ENCODE measurements around the gene IL23A. TPM values are rescaled to one million over a fixed set of nuclear protein-coding genes. Genes with fewer than 3 reads are reported as not detected.

IL23A gene
- polyA plus RNA-seq, 1 of the 3 experiments (the other 2 are of a cell fraction) = 0.46 TPM

DNA sequence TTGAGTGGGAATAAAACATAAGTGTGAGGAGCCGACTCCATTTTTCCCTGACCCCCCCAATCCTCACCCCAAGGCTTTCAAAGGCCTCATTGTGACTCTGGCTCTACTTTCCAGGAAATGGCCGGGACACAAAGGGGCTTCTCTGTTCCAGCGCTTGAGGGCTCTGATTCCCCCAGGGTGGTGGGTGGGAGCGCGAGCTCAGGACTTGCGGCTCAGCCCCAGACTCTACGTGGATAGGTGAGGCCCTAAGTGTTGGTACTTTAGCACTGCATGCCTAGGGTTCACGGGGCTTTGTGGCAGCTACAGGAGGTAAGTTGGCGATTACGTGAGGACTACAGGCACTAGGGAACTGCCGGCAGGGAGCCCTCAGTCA, 23.4 kb upstream of the IL23A start:
- TF ChIP-seq, protein P1, sequence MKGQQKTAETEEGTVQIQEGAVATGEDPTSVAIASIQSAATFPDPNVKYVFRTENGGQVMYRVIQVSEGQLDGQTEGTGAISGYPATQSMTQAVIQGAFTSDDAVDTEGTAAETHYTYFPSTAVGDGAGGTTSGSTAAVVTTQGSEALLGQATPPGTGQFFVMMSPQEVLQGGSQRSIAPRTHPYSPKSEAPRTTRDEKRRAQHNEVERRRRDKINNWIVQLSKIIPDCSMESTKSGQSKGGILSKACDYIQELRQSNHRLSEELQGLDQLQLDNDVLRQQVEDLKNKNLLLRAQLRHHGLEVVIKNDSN (IDR thresholded peaks at IDR 0.05; ENCODE audit: borderline replicate concordance, low read depth) = no peak
- TF ChIP-seq GABPA (IDR thresholded peaks at IDR 0.05; ENCODE audit: low read depth) (no peak), TCF12 (IDR thresholded peaks at IDR 0.05) (no peak), USF2 (IDR thresholded peaks at IDR 0.05; ENCODE audit: borderline replicate concordance, low read depth, low read length) (no peak), FOXM1 (IDR thresholded peaks at IDR 0.05; ENCODE audit: low read depth) (no peak), FOXJ3 (CRISPR knock-in tag; IDR thresholded peaks at IDR 0.05) (no peak), MAX (IDR thresholded peaks at IDR 0.05; ENCODE audit: low read depth) (no peak), MXI1 (IDR thresholded peaks at IDR 0.05; ENCODE audit: low read depth, low read length) (no peak), REST (IDR thresholded peaks at IDR 0.05; ENCODE audit: low read depth, low read length) (no peak), TEAD4 (IDR thresholded peaks at IDR 0.05; ENCODE audit: borderline replicate concordance, insufficient read depth) (no peak), FOSL2 (IDR thresholded peaks at IDR 0.05; ENCODE audit: borderline replicate concordance, low read depth) (no peak), NRF1 (IDR thresholded peaks at IDR 0.05; ENCODE audit: low read depth, low read length) (no peak), YY1 (IDR thresholded peaks at IDR 0.05; ENCODE audit: low read depth) (no peak), RFX5 (IDR thresholded peaks at IDR 0.05; ENCODE audit: low read length) (no peak)
- TF ChIP-seq, protein P2, sequence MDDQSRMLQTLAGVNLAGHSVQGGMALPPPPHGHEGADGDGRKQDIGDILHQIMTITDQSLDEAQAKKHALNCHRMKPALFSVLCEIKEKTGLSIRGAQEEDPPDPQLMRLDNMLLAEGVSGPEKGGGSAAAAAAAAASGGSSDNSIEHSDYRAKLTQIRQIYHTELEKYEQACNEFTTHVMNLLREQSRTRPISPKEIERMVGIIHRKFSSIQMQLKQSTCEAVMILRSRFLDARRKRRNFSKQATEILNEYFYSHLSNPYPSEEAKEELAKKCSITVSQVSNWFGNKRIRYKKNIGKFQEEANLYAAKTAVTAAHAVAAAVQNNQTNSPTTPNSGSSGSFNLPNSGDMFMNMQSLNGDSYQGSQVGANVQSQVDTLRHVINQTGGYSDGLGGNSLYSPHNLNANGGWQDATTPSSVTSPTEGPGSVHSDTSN (IDR thresholded peaks at IDR 0.05) = no peak
- TF ChIP-seq, protein P3, sequence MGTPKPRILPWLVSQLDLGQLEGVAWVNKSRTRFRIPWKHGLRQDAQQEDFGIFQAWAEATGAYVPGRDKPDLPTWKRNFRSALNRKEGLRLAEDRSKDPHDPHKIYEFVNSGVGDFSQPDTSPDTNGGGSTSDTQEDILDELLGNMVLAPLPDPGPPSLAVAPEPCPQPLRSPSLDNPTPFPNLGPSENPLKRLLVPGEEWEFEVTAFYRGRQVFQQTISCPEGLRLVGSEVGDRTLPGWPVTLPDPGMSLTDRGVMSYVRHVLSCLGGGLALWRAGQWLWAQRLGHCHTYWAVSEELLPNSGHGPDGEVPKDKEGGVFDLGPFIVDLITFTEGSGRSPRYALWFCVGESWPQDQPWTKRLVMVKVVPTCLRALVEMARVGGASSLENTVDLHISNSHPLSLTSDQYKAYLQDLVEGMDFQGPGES (IDR thresholded peaks at IDR 0.05; ENCODE audit: low read depth, low read length) = no peak
- TF ChIP-seq, protein P4, sequence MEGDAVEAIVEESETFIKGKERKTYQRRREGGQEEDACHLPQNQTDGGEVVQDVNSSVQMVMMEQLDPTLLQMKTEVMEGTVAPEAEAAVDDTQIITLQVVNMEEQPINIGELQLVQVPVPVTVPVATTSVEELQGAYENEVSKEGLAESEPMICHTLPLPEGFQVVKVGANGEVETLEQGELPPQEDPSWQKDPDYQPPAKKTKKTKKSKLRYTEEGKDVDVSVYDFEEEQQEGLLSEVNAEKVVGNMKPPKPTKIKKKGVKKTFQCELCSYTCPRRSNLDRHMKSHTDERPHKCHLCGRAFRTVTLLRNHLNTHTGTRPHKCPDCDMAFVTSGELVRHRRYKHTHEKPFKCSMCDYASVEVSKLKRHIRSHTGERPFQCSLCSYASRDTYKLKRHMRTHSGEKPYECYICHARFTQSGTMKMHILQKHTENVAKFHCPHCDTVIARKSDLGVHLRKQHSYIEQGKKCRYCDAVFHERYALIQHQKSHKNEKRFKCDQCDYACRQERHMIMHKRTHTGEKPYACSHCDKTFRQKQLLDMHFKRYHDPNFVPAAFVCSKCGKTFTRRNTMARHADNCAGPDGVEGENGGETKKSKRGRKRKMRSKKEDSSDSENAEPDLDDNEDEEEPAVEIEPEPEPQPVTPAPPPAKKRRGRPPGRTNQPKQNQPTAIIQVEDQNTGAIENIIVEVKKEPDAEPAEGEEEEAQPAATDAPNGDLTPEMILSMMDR (IDR thresholded peaks at IDR 0.05) = no peak
- Histone ChIP-seq H3K4me3 (ENCODE audit: low read depth in 2 of 2, low read length in 1 of 2) (peak overlapping the region; percentile 83 to 86), H3K4me2 (peak overlapping the region; percentile 94), H3K27ac (ENCODE audit: low read depth in 2 of 2, low read length in 1 of 2) (peak overlapping the region; percentile 84 to 91), H3K9me2 (no peaks in the 10 kb centered on the region), H3F3A (replicated peaks; ENCODE audit: insufficient read depth) (peaks cover 20% of the 10 kb centered on the region), H4K20me1 (ENCODE audit: insufficient read depth) (no peaks in the 10 kb centered on the region), H3K79me2 (ENCODE audit: insufficient read depth) (peaks cover 26% of the 10 kb centered on the region), H3K9me3 (no peaks in the 10 kb centered on the region), H3K4me1 (ENCODE audit: control insufficient read depth in 1 of 2, insufficient read depth in 2 of 2, low read depth in 1 of 2, low read length in 1 of 2) (peaks cover 12 to 13% of the 10 kb centered on the region in 2 experiments; a peak in 3 of 4 replicates), H3K36me3 (replicated peaks in 1 of 2; ENCODE audit: control insufficient read depth in 1 of 2, insufficient read depth in 2 of 2, low read length in 1 of 2) (peaks cover 20 to 24% of the 10 kb centered on the region in 2 experiments), H3K9ac (peak overlapping the region; percentile 93), H3K27me3 (ENCODE audit: insufficient read depth) (no peaks in the 10 kb centered on the region), H2AFZ (ENCODE audit: low read depth) (peak overlapping the region; percentile 80)
- ChIA-PET POLR2A (interaction anchor here (1.0 to 2.8 kb wide), 11 partner anchors 11 to 410 kb away, joined by 3 to 15 read pairs (median 4); partner anchors contain the start of genes ANKRD52, CS, NACA and PAN2), CTCF (interaction anchor here (0.6 to 1.9 kb wide), 9 partner anchors 17 to 152 kb away, joined by 3 to 15 read pairs (median 3); partner anchors contain the start of genes RNF41 and TIMELESS)
- 0% methylated on average over 10 of the region's 11 CpGs for WGBS (ENCODE audit: low lambda C conversion rate)
- DNase-seq = peak; percentile 37

Measured in SK-N-SH (cell line).